ENCODE measurements around the gene SLC25A21.

The SLC25A21 gene

GRCh38 chr14:37035401-37035800 is 137.0 kb downstream of the SLC25A21 start:
- no peak for DNase-seq (ENCODE audit: low spot score)
- TF ChIP-seq CTCF (IDR thresholded peaks at IDR 0.05; ENCODE audit: extremely low read depth, missing control alignments), result no peak

GRCh38 chr14:37034410-37035285 is 137.8 kb downstream of the SLC25A21 start:
- DNase-seq (ENCODE audit: low spot score), result no peak
- TF ChIP-seq CTCF (IDR thresholded peaks at IDR 0.05; ENCODE audit: extremely low read depth, missing control alignments), result no peak

- TF ChIP-seq CTCF (IDR thresholded peaks at IDR 0.05; ENCODE audit: extremely low read depth, missing control alignments), result no peak
- no peak for DNase-seq (ENCODE audit: low spot score)
Observed at GRCh38 chr14:37032863-37033262, 139.5 kb downstream of the SLC25A21 start.

GRCh38 chr14:37027188-37027824 is 145.1 kb downstream of the SLC25A21 start:
- TF ChIP-seq CTCF (IDR thresholded peaks at IDR 0.05; ENCODE audit: extremely low read depth, missing control alignments), result no peak
- no peak for DNase-seq (ENCODE audit: low spot score)

GRCh38 chr14:37023875-37024565 is 148.4 kb downstream of the SLC25A21 start:
- no peak for TF ChIP-seq CTCF (IDR thresholded peaks at IDR 0.05; ENCODE audit: extremely low read depth, missing control alignments)

GRCh38 chr14:37021390-37021789 is 151.0 kb downstream of the SLC25A21 start:
- no peak for TF ChIP-seq CTCF (IDR thresholded peaks at IDR 0.05; ENCODE audit: extremely low read depth, missing control alignments)
- no peak for DNase-seq (ENCODE audit: low spot score)

More at GRCh38 chr14:37023875-37024565, 148.4 kb downstream of the SLC25A21 start:
- no peak for DNase-seq (ENCODE audit: low spot score)

- no peak for DNase-seq (ENCODE audit: low spot score)
- no peak for TF ChIP-seq CTCF (IDR thresholded peaks at IDR 0.05; ENCODE audit: extremely low read depth, missing control alignments)
Observed at GRCh38 chr14:37019488-37019887, 152.9 kb downstream of the SLC25A21 start.

Measured in GM20000 (cell line).